SU-DHL-6 (cell line): ENCODE measurements around the gene LIFR.

ENCODE experiments used
- H2AFZ ChIP-seq: fragments of 200-600 bp; sonication (generic); 2 replicates; pipeline ENCODE4 v1.6.1; 2014; ENCODE audit warnings: low read depth, mild to moderate bottlenecking, moderate library complexity, mixed read lengths, antibody characterized with exemption, low read length; ENCODE audit not compliant: severe bottlenecking
- H3F3A ChIP-seq: fragments of 200-600 bp; shearing (Covaris generic); 2 replicates; pipeline ENCODE4 v1.6.0; 2016; ENCODE audit warnings: antibody characterized with exemption, mild to moderate bottlenecking; ENCODE audit not compliant: insufficient read depth
- H3K27ac ChIP-seq: fragments of 200-600 bp; sonication (generic); 2 replicates; pipeline ENCODE4 v1.5.1; 2016; ENCODE audit warnings: low read depth, mild to moderate bottlenecking, low read length, moderate library complexity, mixed read lengths
- H3K27me3 ChIP-seq: fragments of 200-600 bp; sonication (generic), shearing (Covaris generic); 2 replicates; pipeline ENCODE4 v1.6.0; 2014; ENCODE audit warnings: mild to moderate bottlenecking, low read length
- H3K36me3 ChIP-seq: fragments of 200-600 bp; sonication (generic); 2 replicates; pipeline ENCODE4 v1.6.1; 2014; ENCODE audit warnings: mild to moderate bottlenecking, low read length, mixed read lengths
- H3K4me2 ChIP-seq: fragments of 300-600, 200-600 bp; shearing (Covaris generic), sonication (generic); 2 replicates; pipeline ENCODE4 v1.6.0; 2014; ENCODE audit warnings: low read length, low read depth, mild to moderate bottlenecking; ENCODE audit not compliant: poor library complexity, severe bottlenecking
- H3K4me3 ChIP-seq: fragments of 200-600 bp; sonication (generic); 2 replicates; pipeline ENCODE4 v1.5.1; 2014; ENCODE audit warnings: antibody characterized with exemption, low read length, mild to moderate bottlenecking, mixed read lengths; ENCODE audit not compliant: insufficient read depth, poor library complexity, severe bottlenecking
- H3K79me2 ChIP-seq: fragments of 200-600 bp; sonication (generic); 2 replicates; pipeline ENCODE4 v1.6.1; 2014; ENCODE audit warnings: mild to moderate bottlenecking, low read length, moderate library complexity; ENCODE audit not compliant: insufficient read depth
- H3K9ac ChIP-seq: fragments of 200-600 bp; sonication (generic); 2 replicates; pipeline ENCODE4 v1.7.0; 2014; ENCODE audit warnings: mild to moderate bottlenecking, low read length
- H3K9me2 ChIP-seq: fragments of 200-600 bp; sonication (generic); replicated peaks from 2 replicates; pipeline ENCODE4 v1.6.1; 2014; ENCODE audit warnings: low read length; ENCODE audit not compliant: insufficient read depth
- H3K9me3 ChIP-seq: fragments of 200-600 bp; sonication (generic); 2 replicates; pipeline ENCODE4 v1.6.1; 2014; ENCODE audit warnings: low read length, mixed read lengths; ENCODE audit not compliant: insufficient read depth
- H4K20me1 ChIP-seq: fragments of 200-600 bp; sonication (generic); 2 replicates; pipeline ENCODE4 v1.6.1; 2014; ENCODE audit warnings: low read depth, mild to moderate bottlenecking, antibody characterized with exemption, low read length, moderate library complexity, mixed read lengths
- CTCF ChIP-seq: fragments of 200-600 bp; sonication (generic); IDR thresholded peaks from one replicate; pipeline ENCODE4 v1.5.1; 2017; ENCODE audit warnings: antibody characterized with exemption, mild to moderate bottlenecking, low read length, moderate library complexity; ENCODE audit not compliant: insufficient read depth, poor library complexity, severe bottlenecking
- EZH2phosphoT487 ChIP-seq: fragments of 200-600 bp; sonication (generic), shearing (Covaris generic); conservative IDR thresholded peaks from 2 replicates; pipeline ENCODE4 v1.6.1; 2018; ENCODE audit warnings: mild to moderate bottlenecking, antibody characterized with exemption, low read length, moderate library complexity, mixed read lengths

Gene LIFR

DNA sequence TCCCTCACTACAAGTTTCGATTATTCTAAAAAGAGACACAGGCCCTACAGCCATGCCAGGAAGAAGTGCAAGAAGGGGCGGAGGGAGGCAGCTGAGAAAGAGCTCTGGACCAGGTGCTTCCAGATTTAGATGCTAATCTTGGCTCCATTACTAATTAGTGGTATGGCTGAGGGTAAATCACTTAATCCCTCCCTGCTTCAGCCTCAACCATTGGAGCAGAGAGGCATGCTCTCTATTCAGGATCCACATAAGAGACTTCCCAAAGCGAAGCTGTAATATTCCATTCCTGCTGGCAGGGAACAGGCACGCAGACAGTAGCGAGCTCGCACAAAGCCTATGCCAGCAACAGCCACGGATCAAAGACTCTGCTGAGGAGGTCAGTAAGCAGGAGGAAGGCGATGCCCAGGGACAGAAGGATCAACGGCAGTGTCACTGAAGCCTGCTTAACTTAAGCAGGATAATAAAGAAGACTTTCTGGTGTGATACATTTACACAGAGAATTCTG, 24.2 kb downstream of the LIFR start:
- Histone ChIP-seq H3K79me2 (no peaks in the 10 kb centered on the region), H3K27ac (no peak overlapping the region), H4K20me1 (no peaks in the 10 kb centered on the region), H3K9me2 (no peaks in the 10 kb centered on the region), H3K9ac (no peak overlapping the region), H3K9me3 (no peaks in the 10 kb centered on the region), H3K27me3 (no peaks in the 10 kb centered on the region), H3K4me2 (no peak overlapping the region), H2AFZ (no peak overlapping the region), H3K4me3 (no peak overlapping the region), H3K36me3 (no peaks in the 10 kb centered on the region), H3F3A (no peaks in the 10 kb centered on the region)
- TF ChIP-seq EZH2phosphoT487 (no peak), CTCF (no peak)

GRCh38 chr5:38531518-38531917, 24.9 kb downstream of the LIFR start:
- TF ChIP-seq CTCF (no peak), EZH2phosphoT487 (no peak)
- Histone ChIP-seq H3K79me2 (no peaks in the 10 kb centered on the region), H3K27ac (no peak overlapping the region), H3K4me2 (no peak overlapping the region), H3K9me2 (no peaks in the 10 kb centered on the region), H3K9ac (no peak overlapping the region), H3K36me3 (no peaks in the 10 kb centered on the region), H3F3A (no peaks in the 10 kb centered on the region), H3K9me3 (no peaks in the 10 kb centered on the region), H3K4me3 (no peak overlapping the region), H4K20me1 (no peaks in the 10 kb centered on the region), H3K27me3 (no peaks in the 10 kb centered on the region), H2AFZ (no peak overlapping the region)

GRCh38 chr5:38529955-38530646, 26.3 kb downstream of the LIFR start:
- no peaks in the 10 kb centered on the region for H3K36me3 ChIP-seq
- no peak overlapping the region for H3K9ac ChIP-seq
- TF ChIP-seq EZH2phosphoT487 (no peak), CTCF (no peak)

More at GRCh38 chr5:38529955-38530646, 26.3 kb downstream of the LIFR start:
- Histone ChIP-seq H2AFZ (no peak overlapping the region), H3K27ac (no peak overlapping the region), H4K20me1 (no peaks in the 10 kb centered on the region), H3K4me2 (no peak overlapping the region), H3K4me3 (no peak overlapping the region), H3F3A (no peaks in the 10 kb centered on the region), H3K79me2 (no peaks in the 10 kb centered on the region), H3K9me3 (no peaks in the 10 kb centered on the region), H3K9me2 (no peaks in the 10 kb centered on the region), H3K27me3 (no peaks in the 10 kb centered on the region)
